Measurements from ENCODE around the gene LRRC3. TPM values are rescaled to one million over a fixed set of nuclear protein-coding genes. Genes with fewer than 3 reads are reported as not detected.

Gene LRRC3
- total RNA-seq, 4 donors from 2014 or later, result 1.7 to 6.6 (median 2.2) TPM

DNA sequence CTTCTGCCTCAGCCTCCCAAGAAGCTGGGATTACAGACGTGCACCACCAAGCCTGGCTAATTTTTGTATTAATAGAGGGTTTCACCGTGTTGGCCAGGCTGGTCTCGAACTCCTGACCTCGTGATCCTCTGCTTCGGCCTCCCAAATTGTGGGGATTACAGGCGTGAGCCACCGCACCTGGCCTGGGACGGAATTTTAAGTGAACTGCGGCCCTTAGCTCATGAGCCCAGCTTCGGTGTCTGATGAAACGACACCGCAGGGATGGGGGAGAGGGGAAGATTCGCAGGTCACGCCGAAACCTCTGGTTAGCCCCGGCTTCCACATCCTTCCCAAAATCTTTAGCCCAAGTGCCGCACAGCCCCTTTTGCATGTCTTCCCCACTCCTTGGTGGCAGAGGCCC is 39.1 kb downstream of the LRRC3 start:
- Histone ChIP-seq H3K4me3 (no peak overlapping the region), H3K4me1 (no peaks in the 10 kb centered on the region), H3K9me3 (peaks cover 0 to 11% (median 0%) of the 10 kb centered on the region in 4 donors), H3K36me3 (no peaks in the 10 kb centered on the region), H3K27ac (no peak overlapping the region), H3K27me3 (no peaks in the 10 kb centered on the region)
- DNase-seq, result no peak
- TF ChIP-seq, protein P1, sequence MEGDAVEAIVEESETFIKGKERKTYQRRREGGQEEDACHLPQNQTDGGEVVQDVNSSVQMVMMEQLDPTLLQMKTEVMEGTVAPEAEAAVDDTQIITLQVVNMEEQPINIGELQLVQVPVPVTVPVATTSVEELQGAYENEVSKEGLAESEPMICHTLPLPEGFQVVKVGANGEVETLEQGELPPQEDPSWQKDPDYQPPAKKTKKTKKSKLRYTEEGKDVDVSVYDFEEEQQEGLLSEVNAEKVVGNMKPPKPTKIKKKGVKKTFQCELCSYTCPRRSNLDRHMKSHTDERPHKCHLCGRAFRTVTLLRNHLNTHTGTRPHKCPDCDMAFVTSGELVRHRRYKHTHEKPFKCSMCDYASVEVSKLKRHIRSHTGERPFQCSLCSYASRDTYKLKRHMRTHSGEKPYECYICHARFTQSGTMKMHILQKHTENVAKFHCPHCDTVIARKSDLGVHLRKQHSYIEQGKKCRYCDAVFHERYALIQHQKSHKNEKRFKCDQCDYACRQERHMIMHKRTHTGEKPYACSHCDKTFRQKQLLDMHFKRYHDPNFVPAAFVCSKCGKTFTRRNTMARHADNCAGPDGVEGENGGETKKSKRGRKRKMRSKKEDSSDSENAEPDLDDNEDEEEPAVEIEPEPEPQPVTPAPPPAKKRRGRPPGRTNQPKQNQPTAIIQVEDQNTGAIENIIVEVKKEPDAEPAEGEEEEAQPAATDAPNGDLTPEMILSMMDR (IDR thresholded peaks at IDR 0.05), result no peak
- no peak for TF ChIP-seq POLR2A (IDR thresholded peaks at IDR 0.05)

DNA sequence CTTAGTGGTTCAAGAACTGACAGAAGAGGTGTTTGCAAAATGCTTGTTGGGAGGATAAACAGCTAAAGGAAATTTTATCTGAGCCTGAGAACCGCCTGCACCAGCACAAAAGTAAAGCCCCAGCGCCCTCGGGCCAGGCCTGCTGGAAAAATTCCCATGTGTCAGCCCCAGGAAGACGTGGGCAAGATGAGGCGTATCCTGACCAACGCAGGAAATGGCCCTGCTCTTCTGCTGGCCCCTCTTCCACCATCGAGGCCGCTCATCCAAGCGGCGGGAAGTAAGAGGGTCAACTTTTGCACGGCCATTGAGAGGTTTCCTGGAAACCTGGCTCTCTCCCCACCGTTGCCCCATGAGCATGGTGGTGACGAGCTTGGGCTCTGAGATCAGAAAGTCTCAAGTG is 39.6 kb downstream of the LRRC3 start:
- no peaks in the 10 kb centered on the region for H3K4me1 ChIP-seq
- no peaks in the 10 kb centered on the region for H3K36me3 ChIP-seq
- H3K9me3 ChIP-seq, result peaks cover 0 to 11% (median 0%) of the 10 kb centered on the region in 4 donors
- no peak for DNase-seq
- no peak overlapping the region for H3K4me3 ChIP-seq
- no peaks in the 10 kb centered on the region for H3K27me3 ChIP-seq
- TF ChIP-seq POLR2A (IDR thresholded peaks at IDR 0.05), result no peak
- TF ChIP-seq, protein P1 (IDR thresholded peaks at IDR 0.05), result no peak
- no peak overlapping the region for H3K27ac ChIP-seq

DNA sequence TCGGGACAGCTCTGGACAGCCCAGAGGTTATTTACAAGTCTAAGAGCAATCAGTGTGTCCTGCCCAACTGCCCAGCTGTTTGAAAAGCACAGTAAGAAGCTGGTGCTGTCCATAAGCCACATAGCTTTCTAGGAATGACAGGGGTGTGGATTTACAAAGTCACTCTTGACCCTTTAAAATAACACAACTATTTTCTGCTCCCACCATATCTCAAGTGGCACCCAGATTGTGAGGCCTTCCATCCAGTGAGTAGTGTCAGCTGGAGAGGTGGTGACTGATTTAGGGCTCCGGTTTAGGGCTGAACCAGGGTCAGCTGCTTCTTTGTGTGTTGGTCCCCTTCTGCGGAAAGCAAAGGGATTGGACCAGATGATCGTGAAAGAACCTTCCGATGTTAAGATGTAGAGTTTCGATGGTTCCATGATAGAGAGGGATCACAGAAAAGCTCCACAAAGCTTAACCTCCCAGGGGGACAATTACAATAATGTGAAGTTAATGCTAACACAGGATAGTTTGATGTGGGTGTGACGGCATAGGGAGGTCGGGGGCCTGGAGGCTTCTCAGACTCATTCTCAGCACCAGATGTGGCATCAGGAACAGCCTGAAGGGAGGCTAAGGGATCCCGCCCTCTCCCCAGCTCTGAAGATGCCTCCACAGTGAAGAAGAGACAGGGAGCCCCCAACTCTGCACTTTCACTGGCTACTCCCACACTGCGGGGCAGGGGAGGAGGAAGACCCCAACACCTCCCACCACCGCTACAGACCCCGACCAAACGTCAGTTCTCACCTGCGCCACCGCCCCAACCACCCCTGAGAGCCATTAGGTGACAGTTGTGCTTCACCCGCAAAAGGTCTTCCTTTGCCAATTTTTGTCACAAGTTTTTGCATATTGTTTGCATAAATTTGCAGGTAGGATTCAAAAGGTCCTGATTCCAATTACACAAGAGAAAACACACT is 40.6 kb downstream of the LRRC3 start:
- Histone ChIP-seq H3K9me3 (peaks cover 0 to 11% (median 0%) of the 10 kb centered on the region in 4 donors), H3K27ac (no peak overlapping the region), H3K4me1 (no peaks in the 10 kb centered on the region), H3K36me3 (no peaks in the 10 kb centered on the region), H3K4me3 (no peak overlapping the region), H3K27me3 (no peaks in the 10 kb centered on the region)
- DNase-seq, result no peak
- TF ChIP-seq POLR2A (IDR thresholded peaks at IDR 0.05), result no peak
- TF ChIP-seq, protein P1 (IDR thresholded peaks at IDR 0.05), result no peak

DNA sequence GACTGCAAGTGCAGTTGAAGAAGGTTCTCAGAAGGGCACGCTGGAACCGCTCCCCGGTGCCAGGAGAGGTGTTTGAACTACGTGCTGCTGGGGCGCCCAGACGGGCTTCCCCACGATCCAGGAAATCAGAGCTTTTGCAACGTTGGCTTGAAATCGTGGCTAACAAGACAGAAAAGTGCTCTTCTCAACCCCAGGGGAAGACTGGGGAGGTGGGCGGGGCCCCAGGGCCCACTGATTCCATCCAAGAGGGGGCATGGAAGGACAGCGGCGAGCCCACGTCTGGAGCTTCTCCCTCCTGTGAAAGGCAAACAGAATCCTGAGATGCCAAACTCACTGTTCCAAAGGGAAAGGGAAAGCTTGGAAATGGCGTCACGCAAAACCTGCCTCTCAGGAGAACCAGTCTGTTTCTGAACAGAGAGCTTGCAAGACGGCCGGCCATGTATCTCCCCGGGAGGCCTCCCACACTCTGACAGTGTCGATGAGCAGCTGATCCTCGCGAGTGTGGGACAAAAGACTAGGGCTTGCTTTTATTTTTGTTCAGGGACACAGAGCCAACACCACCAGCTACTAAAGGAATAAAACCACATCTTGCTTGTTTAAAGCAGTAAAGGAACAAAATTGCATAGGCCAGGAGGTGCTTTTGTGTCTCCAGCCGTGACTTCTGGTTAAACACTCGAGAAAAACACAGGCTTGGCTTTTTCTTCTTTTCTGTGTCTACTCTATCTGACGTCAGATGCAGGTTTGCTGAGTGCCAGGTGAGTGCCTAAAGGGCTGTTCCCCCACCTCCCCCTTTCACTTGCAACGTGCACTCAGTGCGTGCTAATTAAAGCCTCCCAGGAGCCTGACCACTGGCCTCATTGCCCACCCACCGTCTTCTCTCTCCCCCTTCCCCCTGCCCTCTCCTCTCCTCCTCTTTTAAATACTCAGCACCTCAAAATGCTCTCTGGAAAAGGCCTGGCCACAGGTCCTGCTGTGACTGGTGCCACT is 41.5 kb downstream of the LRRC3 start:
- no peaks in the 10 kb centered on the region for H3K36me3 ChIP-seq
- peaks cover 0 to 11% (median 0%) of the 10 kb centered on the region in 4 donors for H3K9me3 ChIP-seq
- TF ChIP-seq, protein P1 (IDR thresholded peaks at IDR 0.05), result no peak
- no peak for TF ChIP-seq POLR2A (IDR thresholded peaks at IDR 0.05)
- H3K4me3 ChIP-seq, result no peak overlapping the region
- H3K27ac ChIP-seq, result no peak overlapping the region
- no peak for DNase-seq
- no peaks in the 10 kb centered on the region for H3K27me3 ChIP-seq
- no peaks in the 10 kb centered on the region for H3K4me1 ChIP-seq

DNA sequence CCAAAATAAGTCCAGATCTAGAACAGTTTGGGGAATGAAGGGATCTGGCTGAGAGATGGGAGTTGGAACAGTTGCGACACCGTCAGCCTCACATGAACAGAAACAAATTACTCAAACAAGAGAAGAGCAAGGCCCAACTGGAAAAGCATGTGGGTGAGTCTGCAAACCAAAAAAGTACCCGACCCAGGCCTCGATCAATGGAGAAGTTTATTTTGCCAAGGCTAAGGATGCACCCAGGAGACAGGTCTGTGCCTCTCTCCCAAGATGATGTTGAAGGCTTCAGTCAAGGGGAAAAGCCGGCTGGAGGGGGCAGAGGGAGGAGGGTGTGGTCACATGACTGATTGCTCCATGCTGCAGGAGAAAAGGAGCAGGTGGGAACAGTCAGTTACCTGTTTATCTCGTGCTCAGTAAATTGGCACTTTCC is 42.4 kb downstream of the LRRC3 start:
- H3K4me1 ChIP-seq, result no peaks in the 10 kb centered on the region
- no peaks in the 10 kb centered on the region for H3K36me3 ChIP-seq
- peaks cover 0 to 9% (median 0%) of the 10 kb centered on the region in 4 donors for H3K9me3 ChIP-seq
- TF ChIP-seq, protein P1 (IDR thresholded peaks at IDR 0.05), result no peak
- TF ChIP-seq POLR2A (IDR thresholded peaks at IDR 0.05), result no peak
- no peak for DNase-seq
- no peaks in the 10 kb centered on the region for H3K27me3 ChIP-seq
- no peak overlapping the region for H3K27ac ChIP-seq
- H3K4me3 ChIP-seq, result no peak overlapping the region

All from Peyer's patch (tissue), 4 donors.